ENCODE measurements around the gene SGO2. TPM values are rescaled to one million over a fixed set of nuclear protein-coding genes. Genes with fewer than 3 reads are reported as not detected.

Gene SGO2
- total and polyA plus RNA-seq, 2 of the 13 experiments (the other 11 are each of a cell fraction or from before 2014, with no cell fraction given) = 5.1 to 16.2 TPM

GRCh38 chr2:200585730-200586643 is 60.0 kb downstream of the SGO2 start, which contains the start of gene AOX1 (continued):
- TF ChIP-seq FOXP4 (CRISPR knock-in tag; IDR thresholded peaks at IDR 0.05) (peak; percentile 1; the same call in 1 of the 2 replicates), ZNF652 (CRISPR knock-in tag; IDR thresholded peaks at IDR 0.05; ENCODE audit: borderline replicate concordance, low read depth) (no peak), KIAA2018 (CRISPR knock-in tag; IDR thresholded peaks at IDR 0.05; ENCODE audit: borderline replicate concordance) (no peak), ZNF543 (CRISPR knock-in tag; IDR thresholded peaks at IDR 0.05) (peak; percentile 86), ZNF777 (CRISPR knock-in tag; IDR thresholded peaks at IDR 0.05) (peak; percentile 90), ZNF256 (CRISPR knock-in tag; conservative IDR thresholded peaks at IDR 0.05) (peak; percentile 74; the same call in 1 of the 2 replicates), RXRA (CRISPR knock-in tag; IDR thresholded peaks at IDR 0.05) (peak; percentile 67), PCBP1 (IDR thresholded peaks at IDR 0.05; ENCODE audit: borderline replicate concordance, low read depth, low read length) (no peak), ZNF281 (CRISPR knock-in tag; IDR thresholded peaks at IDR 0.05; ENCODE audit: borderline replicate concordance) (no peak), ZNF740 (CRISPR knock-in tag; IDR thresholded peaks at IDR 0.05) (no peak), ZNF382 (CRISPR knock-in tag; IDR thresholded peaks at IDR 0.05; ENCODE audit: borderline replicate concordance) (no peak), DR1 (CRISPR knock-in tag; IDR thresholded peaks at IDR 0.05) (no peak), TBX3 (IDR thresholded peaks at IDR 0.05; ENCODE audit: borderline replicate concordance) (no peak), CENPBD1 (CRISPR knock-in tag; IDR thresholded peaks at IDR 0.05; ENCODE audit: borderline replicate concordance, low read depth) (0 out of 2 replicates have a peak, but pooled peaks have one; percentile 38)

All from HepG2 (cell line).